ENCODE measurements around the gene BCAS3.

The BCAS3 gene

DNA sequence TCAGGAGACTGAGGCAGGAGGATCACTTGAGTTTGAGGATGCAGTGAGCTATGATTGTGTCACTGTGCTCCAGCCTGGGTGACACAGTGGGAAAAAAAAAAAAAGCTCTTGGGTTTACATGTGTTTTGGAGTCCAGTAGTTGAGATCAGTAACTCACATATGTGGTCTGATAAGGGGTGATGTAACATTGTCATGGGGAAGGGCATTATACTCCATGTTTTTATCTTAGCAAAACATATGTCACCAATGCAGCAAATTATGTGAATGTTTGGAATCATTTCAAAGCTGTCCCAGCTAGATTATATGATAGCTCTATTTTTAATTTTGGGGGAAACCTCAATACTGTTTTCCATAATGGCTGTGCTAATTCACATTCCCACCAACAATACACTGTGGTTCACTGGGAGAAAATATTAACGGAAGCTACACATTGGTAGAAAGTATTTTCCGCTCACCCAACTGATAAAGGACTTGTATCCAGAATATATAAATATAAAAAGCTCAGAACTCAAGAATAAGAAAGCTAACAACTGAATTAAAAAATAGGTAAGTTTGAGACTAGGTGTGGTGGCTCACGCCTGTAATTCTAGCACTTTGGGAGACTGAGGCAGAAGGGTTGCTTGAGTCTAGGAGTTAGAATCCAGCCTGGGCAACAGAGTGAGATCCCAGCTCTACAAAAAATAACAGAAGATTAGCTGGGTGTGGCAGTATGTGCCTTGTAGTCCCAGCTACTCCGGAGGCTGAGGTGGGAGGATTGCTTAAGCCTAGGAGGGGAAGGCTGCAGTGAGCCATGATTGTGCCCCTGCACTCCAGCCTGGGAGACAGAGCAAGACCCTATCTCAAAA is 497.9 kb downstream of the BCAS3 start:
- DNase-seq = no peak

DNA sequence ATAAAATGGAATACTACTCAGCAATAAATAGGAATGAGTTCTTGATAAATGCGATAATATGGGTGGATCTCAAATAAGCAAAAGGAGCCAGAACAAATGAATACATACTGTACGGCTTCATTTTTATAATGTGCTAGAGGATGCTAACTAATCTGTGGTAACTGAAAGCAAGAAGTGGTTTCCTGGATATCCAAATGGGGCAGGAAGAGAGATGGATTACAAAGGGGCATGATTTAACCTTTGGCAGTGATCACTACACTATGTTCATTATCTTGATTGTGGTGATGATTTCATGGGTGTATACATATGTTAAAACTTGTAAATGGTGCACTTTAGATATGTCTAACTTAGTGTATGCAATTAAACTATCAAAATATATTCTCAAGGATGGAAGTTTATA is 499.7 kb downstream of the BCAS3 start:
- DNase-seq = no peak

DNA sequence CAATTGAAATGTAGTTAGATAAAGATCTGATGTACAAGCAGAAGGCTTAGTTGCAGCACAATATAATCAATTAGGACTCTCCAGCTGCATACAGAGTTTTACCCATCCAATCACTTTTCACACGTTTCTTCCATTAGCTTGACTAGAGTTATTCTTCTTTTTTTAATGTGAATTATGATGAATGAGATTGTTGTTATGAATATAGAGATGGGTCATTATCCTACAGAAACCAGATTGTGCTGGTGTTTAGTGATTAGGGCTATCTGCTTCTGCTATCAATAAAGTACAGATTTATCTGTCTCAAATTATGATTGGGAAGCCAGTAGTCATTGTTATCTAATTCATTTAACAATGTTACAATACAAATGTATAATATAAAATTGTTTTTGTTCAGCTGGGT is 500.6 kb downstream of the BCAS3 start:
- DNase-seq = no peak

DNA sequence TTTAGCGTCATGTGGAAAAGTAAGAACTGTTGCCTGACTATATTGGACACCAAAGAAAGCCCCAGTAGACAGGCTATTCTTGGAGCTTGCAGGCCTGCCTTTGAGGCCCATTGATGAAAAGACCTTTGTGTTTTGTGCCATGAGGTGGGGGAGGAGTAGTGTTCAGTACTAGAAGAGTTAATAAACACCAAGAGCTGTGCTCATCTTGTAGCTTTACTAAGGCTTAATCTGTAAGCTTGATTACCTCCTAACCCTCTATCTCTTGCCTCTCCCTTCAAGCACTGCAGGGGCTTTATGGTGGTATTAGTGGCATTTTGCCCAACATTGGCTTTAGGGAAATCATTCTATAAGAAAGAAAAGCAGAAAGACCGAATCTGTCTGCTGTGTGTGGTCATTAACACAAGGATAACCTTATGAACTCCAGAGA is 501.7 kb downstream of the BCAS3 start:
- no peak for DNase-seq

DNA sequence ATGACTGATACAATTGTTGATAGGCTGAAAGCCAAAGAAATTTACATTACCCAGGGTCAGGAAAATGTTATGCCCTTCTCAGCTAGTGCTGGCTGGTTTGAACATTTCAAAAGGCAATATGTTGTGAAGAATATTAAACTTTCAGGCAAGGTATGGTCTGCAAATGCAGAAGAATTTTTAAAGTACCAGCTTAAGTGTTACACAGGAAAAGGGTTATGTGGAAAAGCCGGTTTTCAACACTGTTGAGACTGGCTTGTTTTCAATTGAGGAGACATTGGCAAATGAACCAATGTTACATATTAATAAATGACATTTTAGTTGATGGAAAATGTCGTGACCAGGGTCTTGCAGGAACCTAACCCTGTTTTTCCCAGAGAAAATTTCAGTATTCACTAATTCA is 506.1 kb downstream of the BCAS3 start:
- no peak for DNase-seq

DNA sequence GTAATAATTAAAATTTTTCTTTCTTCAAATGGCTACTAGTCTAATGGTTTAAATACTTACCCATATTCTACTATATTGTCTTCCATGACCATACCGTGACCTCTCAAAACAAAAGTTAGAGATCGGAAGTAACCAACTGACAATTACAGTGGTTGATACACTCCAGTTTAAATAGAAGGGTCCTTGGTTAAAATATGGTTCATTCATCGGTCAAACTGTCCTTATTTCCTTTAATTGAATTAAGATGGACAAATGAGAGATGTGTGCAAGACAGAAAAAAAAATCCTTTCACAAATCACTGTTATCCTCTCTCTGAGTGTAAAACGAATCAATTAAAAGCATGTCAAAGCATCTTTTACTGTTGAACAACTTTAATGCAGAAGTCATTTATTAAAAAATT is 507.7 kb downstream of the BCAS3 start:
- DNase-seq = no peak

DNA sequence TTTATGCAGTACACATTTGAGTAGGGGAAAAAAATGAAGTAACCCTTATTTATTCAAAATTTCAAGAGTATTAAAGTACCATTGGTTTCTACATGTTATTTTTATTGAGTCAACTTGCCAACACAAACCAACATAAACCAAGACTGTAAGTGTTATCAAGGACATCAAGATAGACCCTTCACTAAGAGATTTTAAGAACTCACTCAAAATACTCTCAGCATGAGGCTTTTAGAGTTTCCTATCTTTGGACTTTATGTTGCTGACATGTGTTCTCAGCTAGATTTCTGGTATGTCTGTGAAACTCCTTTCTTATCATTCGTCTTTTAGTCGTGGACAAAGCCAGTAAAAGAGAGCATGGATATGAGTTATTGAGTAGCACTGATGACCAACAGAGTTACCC is 509.4 kb downstream of the BCAS3 start:
- no peak for DNase-seq

DNA sequence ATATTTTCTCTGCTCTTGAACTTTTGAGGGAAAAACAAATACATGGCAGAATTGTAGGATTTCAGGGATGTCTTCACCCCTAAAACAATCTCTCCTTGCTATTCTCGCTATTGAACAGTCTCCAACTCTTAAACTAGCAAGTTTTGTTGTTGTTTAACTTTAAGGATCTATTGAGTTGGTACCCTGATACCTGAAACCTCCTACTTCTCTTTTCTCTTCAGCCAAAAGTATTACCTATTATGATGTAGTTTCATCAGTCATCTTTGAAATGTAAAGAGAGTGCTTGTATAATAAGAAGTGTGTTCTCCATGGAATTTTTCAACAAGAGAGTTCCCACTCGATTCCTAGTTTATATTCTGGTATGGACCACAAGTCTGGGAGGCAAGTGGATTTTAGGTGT is 510.4 kb downstream of the BCAS3 start:
- DNase-seq = no peak

DNA sequence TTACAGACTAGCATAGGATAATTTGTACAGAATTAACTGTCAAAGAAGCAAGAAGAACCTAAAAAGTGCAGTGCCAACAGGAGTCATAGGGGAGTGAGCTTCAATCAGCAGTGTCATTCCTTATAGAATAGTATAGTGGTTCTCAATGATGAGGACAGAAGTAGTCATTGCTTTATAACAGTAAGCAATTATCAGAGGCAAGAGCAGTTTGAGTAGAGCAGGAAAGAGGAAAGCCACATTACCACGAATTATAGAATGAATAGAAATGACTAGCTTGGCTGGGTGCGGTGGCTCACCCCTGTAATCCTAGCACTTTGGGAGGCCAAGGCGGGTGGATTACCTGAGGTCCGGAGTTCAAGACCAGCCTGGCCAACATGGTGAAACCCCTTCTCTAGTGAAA is 512.3 kb downstream of the BCAS3 start:
- DNase-seq = no peak

DNA sequence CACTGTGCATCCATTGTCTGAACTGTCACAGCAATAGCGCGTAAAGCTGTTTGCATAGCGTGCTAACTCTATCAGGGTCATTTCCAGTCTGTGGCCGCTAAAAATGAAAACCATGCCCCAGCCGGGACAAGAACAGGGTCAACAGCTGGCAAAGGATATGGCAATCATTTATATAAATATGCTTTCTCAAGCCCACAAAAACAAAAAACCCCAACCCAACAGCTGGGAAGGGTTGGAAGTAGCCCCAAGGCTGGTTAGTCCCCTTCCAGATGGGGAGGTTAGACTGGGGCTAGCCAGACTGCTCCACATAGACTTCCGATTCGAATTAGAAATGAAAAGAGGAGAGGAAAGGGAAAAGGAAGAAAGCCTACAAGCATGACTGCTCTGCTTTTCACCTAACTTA is 518.7 kb downstream of the BCAS3 start:
- no peak for DNase-seq

DNA sequence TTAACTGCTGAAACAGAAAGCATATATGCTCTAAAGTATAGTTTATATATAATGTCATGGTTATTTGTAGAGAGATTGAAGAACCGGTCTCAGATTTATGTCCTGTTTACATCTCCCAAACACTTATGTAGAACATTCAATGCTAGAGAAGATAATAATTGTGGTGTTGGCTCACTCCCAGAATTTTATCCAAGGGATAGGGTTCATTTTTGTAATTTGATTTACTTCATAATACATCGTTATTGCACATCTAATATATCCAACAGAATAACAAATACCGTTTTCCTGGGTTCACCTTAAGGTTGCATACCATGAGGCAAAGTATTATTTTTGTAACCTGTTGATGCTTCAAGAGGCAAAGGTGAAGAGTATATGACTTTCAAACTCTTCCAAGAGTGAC is 519.1 kb downstream of the BCAS3 start:
- no peak for DNase-seq

DNA sequence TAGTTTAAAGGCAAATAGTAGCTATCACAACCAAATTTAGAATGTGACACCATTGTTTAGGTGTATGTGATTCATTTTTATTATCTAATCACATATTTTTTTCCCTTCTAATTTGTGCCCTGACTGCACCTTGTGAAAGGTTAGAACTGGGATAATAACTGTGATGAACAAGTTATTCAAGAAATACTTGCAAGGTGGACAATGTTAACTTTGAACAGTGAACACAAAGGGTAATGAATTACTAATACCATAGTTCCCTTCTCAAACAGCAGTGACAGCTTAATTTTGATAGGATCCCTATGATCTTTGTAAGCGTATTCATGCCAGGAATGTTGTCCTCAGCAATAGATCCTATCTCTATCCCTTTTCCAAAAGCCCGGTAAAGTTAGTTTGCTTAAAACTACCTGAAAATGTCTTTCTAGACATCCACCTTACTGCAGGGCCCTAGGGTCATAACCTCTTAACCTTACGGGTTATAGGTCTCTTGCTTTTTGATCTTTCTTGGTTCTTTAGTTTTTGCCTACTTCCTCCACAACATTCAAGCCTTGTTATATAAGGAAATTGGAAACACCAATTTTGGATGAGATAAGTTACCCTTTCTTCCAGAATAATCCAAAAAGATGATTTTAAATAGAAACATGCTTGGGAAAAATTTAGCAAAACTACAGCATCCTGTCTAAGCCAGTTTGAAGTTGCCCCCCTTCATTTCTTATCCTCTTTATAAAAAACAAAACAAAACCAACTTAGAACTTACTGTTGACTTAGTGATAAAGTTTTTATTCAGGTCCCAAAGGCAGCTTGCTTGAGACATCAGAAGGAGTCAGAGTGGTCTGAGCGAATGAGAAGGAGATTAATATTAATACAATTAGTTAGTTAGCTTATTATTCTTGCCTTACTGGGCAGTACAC is 522.0 kb downstream of the BCAS3 start:
- DNase-seq = no peak

DNA sequence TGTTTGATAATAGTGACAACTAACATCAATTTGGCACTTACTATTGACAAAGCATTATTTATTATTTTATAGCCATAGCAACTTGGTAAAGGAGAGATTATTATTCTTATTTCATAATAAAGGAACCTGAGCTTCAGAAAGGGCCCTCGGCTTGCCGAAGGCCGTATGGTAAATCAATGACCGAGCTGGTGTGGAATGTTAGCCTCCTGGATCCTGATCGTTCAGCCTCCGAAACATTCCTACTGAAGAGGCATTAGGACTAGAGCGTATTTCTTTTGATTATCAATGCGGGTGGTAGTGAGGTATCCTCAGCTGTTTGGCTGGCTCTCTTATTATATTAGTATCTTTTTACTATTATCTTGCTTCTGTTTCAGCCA is 522.7 kb downstream of the BCAS3 start:
- no peak for DNase-seq

DNA sequence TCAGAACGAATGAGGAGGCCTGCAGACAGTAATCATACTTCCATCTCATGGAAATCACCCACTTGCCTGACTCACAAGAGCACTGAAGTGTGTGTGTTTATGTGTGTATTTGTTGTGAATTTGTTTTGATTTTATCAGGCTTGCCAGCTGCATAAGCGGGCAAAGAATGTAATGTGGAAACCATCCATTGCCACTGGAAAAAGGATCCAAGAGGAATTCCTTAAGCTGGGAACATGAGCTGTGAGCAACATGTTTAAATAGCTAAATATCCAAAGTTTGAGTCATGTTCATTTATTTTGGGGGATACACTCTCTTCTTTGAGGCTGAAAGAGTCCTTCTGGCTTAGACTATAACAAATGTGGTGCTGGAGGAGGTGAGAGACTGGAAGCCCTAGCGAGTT is 523.6 kb downstream of the BCAS3 start:
- DNase-seq = no peak

DNA sequence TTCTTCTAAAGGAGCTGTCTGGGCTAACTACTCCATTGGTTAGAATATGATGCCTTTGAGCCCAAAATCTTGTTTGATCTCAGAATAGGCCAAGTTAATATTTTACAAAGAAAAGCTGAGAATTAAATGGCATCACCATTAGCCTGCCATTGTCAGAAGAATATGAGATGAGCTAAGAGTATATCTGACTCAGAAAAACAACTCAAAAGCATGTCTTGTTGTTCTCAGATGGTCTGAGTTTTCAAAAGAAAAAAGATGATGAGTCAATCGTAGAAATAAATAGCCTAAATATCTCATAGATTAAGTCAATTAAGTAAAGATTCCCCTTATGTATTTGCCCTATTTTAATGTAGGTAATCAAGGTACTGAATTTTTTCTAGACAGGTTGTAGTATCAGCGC is 524.9 kb downstream of the BCAS3 start:
- no peak for DNase-seq

DNA sequence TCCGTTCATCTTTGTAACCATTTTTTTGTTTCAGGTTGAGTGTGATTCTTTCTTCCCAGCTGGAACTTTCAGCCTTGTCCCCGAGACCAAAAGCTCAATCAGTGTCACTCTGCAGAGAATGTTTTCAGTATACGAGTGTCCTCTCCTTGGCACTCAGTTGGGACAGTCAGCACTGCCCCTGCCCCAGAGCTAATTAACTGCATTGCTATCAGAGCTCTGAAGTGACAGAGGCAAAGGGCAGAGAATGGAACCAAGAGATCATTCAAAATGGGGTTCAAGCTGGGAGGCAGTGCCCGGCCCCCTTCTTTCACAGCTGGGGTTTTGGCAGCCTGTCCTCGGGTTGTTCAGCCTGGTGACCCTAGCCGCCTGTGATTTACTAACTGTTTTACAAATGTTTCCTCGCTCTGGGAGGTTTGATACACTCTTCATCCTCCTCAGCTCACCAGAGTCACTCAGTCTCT is 526.0 kb downstream of the BCAS3 start:
- no peak for DNase-seq

DNA sequence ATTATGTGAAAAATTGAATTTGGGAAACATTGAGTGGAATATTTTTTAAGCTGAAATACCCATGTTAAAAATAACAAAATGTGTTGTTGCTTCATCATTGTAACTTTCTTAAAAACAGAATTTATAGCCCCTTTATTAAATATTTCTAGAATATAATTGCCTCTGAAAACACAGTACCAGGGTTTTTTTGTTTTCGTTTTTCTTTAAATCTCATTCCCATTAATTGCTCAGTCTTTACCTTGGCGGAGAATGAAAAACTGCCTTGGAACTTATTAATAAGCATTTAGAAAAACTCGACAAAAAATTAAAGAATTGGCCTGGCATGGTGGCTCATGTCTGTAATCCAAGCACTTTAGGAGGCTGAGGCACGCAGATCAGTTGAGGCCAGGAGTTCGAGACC is 526.8 kb downstream of the BCAS3 start:
- no peak for DNase-seq

DNA sequence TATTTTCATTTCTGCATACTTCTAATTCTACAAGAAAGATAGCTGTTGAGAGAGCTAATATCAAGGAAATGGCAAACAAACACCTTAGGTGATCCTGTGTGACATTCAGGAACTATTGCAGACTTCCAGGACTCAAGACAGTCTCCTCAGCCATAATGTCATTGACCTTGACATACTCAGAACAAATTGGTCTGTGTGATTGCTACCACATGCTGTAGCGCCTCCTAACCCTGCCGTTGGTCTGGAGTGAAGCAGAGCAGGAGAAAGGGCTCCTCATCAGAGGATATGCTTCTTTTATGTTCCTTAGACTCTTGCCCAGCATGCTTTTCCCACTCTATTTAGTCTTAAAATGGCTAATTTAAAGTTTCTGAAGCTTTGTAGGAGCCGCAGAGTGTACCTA is 527.8 kb downstream of the BCAS3 start:
- no peak for DNase-seq

DNA sequence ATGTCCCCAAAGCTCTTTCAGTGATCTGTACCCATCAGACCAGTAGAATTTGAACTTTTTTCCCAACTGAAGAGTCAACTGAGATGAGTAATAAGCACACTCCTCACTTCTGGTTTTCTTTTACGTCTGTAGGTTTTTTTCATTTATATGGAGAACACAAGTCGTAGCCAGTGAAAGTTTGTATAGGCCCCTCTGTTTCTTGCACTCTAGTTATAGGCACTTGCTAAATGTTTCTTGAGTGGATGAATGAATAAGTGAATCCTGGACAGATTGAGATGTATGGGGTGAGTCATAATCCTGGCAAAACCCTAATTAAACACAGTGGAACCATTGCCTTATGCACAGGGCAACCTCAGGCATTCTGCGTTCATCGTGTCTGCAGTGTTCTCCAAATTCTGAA is 528.3 kb downstream of the BCAS3 start:
- DNase-seq = no peak

DNA sequence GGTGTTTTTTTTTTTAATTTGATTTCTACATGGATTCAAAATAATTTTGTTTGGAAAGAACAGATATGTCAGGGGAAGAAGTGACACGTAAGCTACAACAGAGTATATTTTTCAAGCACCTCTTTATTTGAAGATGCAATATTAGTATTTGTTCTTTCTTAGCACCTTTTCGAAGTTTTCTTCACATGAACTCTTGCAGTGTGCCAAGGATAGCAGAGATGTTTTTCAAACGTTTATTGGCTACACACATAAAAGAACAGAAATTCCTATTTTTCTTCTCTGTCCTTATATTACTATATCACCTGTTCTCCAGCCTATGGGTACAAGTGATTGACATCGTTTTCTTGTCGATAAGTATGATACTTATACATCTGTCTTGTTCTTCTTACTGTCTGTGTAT is 529.3 kb downstream of the BCAS3 start:
- DNase-seq = no peak

DNA sequence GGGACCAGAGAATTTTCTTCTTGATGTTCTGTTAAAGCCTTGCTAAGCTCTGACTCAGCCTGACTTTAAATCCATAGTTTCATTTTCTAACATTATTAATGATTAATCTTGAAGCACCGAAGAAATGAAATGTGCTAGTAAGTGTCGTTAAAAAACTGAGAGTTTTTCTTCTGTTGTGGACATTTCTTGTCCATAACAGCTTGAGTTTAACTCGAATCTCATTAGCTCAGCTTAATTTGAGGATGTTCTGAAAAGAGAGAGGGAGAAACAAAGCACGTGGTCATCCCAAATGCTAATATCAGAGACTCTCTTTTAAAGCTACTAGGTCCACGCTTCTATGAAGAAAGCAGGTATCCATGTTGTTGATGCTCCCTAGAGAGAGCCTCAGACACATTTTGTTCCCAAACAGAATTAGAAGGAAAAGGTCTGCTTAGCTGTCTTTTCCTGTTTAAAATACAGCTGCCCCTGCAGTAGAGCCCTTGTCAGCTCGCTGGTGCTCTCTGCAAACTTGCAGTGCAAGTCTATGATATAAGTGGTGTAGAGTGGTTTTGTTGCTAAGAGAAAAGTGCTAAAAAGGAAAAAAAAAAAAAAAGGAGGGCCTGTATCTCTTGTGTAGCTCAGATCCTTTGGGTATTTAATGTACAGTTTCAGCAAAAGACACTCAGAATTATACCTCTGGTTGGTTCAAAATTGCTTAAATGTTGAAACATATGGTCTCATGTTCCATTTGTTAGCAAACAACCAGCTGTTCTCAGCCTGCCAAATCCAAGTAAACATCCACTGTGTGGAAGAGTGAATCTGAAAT is 530.9 kb downstream of the BCAS3 start:
- DNase-seq = no peak

DNA sequence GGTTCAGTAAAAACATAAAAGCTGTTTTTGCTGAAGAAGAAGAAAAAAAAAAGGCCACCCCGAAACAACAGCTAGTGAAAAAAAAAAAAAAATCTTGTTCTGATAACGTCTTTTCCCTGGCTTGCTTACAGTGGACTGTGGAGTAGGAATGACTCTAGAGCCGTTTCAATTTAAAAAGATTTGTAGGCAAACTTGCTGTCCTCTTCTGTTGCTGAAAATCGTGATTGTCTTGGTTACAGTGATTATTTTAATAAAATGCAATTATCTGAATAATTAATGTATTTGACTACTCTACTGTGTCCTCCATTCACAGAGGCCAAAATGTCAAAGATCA is 531.4 kb downstream of the BCAS3 start:
- DNase-seq = no peak

DNA sequence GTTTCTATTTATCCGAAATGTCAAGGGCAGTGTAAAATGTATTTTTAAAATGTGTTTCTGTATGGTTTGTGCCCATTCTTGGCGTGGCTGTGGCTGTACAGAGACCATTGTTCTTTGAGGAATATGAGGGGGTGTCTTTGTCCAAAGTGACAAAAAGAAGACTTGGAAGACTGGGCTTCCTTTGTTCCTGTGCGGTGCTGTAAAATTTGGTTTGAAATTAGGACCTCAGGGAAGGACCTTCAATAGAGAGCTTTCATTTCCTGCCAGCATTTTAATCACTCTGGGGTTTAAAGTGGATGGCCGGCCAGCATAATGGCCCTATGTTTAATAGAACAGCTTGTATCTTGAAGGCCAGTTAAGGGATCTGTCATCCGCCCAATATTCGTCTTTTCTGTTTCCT is 531.9 kb downstream of the BCAS3 start:
- DNase-seq = no peak

DNA sequence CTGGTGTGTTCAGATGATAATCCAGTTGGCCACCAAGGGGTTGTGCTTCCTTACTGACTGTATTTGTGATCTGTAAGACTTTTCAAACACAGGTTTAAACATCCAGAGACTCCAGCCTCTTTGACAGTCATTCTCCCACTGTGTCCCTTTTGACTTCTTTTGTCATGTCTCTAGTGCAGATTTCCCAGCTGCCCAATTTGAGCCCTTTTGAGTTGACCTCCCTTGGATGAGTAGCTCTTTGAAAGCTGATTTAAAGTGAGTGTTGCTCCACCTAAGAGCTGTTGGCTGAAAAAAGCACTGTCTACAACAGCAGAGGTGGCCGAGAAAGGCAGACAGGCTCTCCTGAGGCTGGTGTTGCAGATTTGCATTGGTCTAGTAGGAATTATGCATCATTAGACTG is 533.6 kb downstream of the BCAS3 start:
- DNase-seq = no peak
